Neural cell (in vitro differentiated cells): ENCODE measurements around the gene IST1. TPM values are rescaled to one million over a fixed set of nuclear protein-coding genes. Genes with fewer than 3 reads are reported as not detected.

Source experiments
- H2AFZ ChIP-seq: fragments of 200-600, 300-800 bp; sonication (generic), shearing (Covaris generic); 2 replicates; pipeline ENCODE4 v1.6.0; 2014; ENCODE audit warnings: low read depth, mild to moderate bottlenecking, antibody characterized with exemption, low read length, moderate library complexity
- H3F3A ChIP-seq: fragments of 200-600 bp; shearing (Covaris generic); 2 replicates; pipeline ENCODE4 v1.6.1; 2016; ENCODE audit warnings: mild to moderate bottlenecking, moderate library complexity, mixed read lengths, antibody characterized with exemption, low read length; ENCODE audit not compliant: insufficient read depth, poor library complexity, severe bottlenecking
- H3K27ac ChIP-seq: fragments of 200-600, 300-800 bp; sonication (generic), shearing (Covaris generic); 2 replicates; pipeline ENCODE4 v1.5.1; 2014; ENCODE audit warnings: mild to moderate bottlenecking, low read length, moderate library complexity
- H3K27me3 ChIP-seq: fragments of 300-800, 200-600 bp; sonication (generic), shearing (Covaris generic); 2 replicates; pipeline ENCODE4 v1.6.0; 2014; ENCODE audit warnings: mild to moderate bottlenecking, low read depth, low read length, moderate library complexity; ENCODE audit not compliant: insufficient read depth
- H3K36me3 ChIP-seq: fragments of 300-800, 200-600 bp; sonication (generic), shearing (Covaris generic); 2 replicates; pipeline ENCODE4 v1.5.1; 2014; ENCODE audit warnings: mild to moderate bottlenecking, antibody characterized with exemption, low read length, moderate library complexity; ENCODE audit not compliant: insufficient read depth
- H3K4me2 ChIP-seq: fragments of 300-800, 200-600 bp; sonication (generic), shearing (Covaris generic); 2 replicates; pipeline ENCODE4 v1.6.0; 2014; ENCODE audit warnings: mild to moderate bottlenecking, low read length
- H3K4me3 ChIP-seq: fragments of 300-800, 200-600 bp; sonication (generic), shearing (Covaris generic); 2 replicates; pipeline ENCODE4 v1.5.1; 2014; ENCODE audit warnings: mild to moderate bottlenecking, low read length, moderate library complexity
- H3K79me2 ChIP-seq: fragments of 200-600 bp; shearing (Covaris generic); replicated peaks from 2 replicates; pipeline ENCODE4 v1.6.0; 2014; ENCODE audit warnings: mild to moderate bottlenecking, low read length, moderate library complexity; ENCODE audit not compliant: insufficient read depth
- H3K9ac ChIP-seq: fragments of 300-800, 200-600 bp; sonication (generic), shearing (Covaris generic); 2 replicates; pipeline ENCODE4 v1.6.1; 2016; ENCODE audit warnings: mild to moderate bottlenecking, low read length, mixed read lengths
- H3K9me2 ChIP-seq: fragments of 200-600 bp; shearing (Covaris generic); 2 replicates; pipeline ENCODE4 v1.6.1; 2016; ENCODE audit warnings: mild to moderate bottlenecking, low read length, mixed read lengths; ENCODE audit not compliant: insufficient read depth
- H3K9me3 ChIP-seq: fragments of 200-600, 300-800 bp; sonication (generic), shearing (Covaris generic); 2 replicates; pipeline ENCODE4 v1.6.1; 2016; ENCODE audit warnings: mild to moderate bottlenecking, mixed run types, low read length, moderate library complexity, mixed read lengths
- H4K20me1 ChIP-seq: fragments of 200-600 bp; shearing (Covaris generic); 2 replicates; pipeline ENCODE4 v1.6.1; 2016; ENCODE audit warnings: mild to moderate bottlenecking, mixed run types; ENCODE audit not compliant: insufficient read depth
- CTCF ChIP-seq: fragments of 450-650 bp; IDR thresholded peaks from 2 replicates; pipeline ENCODE4 v1.5.1; 2014; ENCODE audit warnings: antibody characterized with exemption, mild to moderate bottlenecking, moderate library complexity; ENCODE audit not compliant: poor library complexity, severe bottlenecking
- EP300 ChIP-seq: fragments of 450-650 bp; conservative IDR thresholded peaks from 2 replicates; pipeline ENCODE4 v1.6.1; 2014; ENCODE audit warnings: antibody characterized with exemption, mild to moderate bottlenecking, moderate library complexity; ENCODE audit not compliant: poor library complexity, severe bottlenecking
- EZH2 ChIP-seq: fragments of 200-600, 300-800 bp; shearing (Covaris generic), sonication (generic); IDR thresholded peaks from 2 replicates; pipeline ENCODE4 v1.6.1; 2014; ENCODE audit warnings: antibody characterized with exemption, low read length, borderline replicate concordance, mild to moderate bottlenecking; ENCODE audit not compliant: insufficient read depth, poor library complexity, severe bottlenecking
- MXI1 ChIP-seq: fragments of 450-650 bp; conservative IDR thresholded peaks from 2 replicates; pipeline ENCODE4 v1.6.1; 2014; ENCODE audit warnings: antibody characterized with exemption, mild to moderate bottlenecking; ENCODE audit not compliant: poor library complexity, severe bottlenecking
- POLR2AphosphoS5 ChIP-seq: IDR thresholded peaks from 2 replicates; pipeline ENCODE4 v1.6.1; 2012
- RAD21 ChIP-seq: fragments of 450-650 bp; conservative IDR thresholded peaks from 2 replicates; pipeline ENCODE4 v1.6.1; 2014; ENCODE audit warnings: antibody characterized with exemption, mild to moderate bottlenecking, moderate library complexity
- REST ChIP-seq: IDR thresholded peaks from 2 replicates; pipeline ENCODE4 v1.6.1; 2012; ENCODE audit warnings: borderline replicate concordance
- SMC3 ChIP-seq: fragments of 450-650 bp; conservative IDR thresholded peaks from 2 replicates; pipeline ENCODE4 v1.6.1; 2014; ENCODE audit warnings: antibody characterized with exemption, mild to moderate bottlenecking, moderate library complexity; ENCODE audit not compliant: poor library complexity
- TAF1 ChIP-seq: IDR thresholded peaks from 2 replicates; pipeline ENCODE4 v1.6.1; 2012; ENCODE audit warnings: low read depth
- polyA plus RNA-seq: library from polyadenylated mRNA; depleted of rRNA; stranded (reverse); fragments of >200 nt; gene quantifications from 2 replicates; pipeline ENCODE4 v1.2.3, GENCODE V29; 2014

IST1 gene
- polyA plus RNA-seq, 1 donor from 2014 or later, result 389 TPM

DNA sequence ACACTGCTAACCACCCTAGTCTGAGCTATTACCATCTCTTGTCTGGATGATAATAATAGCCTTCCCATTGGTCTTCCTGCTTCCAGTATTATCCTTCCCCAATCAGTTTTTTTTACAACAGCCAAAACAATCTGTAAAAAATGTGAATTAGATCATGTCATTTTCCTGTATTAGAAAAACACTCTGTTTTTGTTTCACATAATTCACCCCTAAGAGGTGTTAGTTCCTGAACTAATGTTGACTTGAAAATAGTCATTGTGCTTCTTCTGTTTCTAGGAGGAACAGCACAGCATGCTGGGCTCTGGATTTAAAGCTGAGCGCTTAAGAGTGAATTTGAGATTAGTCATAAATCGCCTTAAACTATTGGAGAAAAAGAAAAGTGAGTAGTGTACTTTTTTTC lies 20.0 kb downstream of the IST1 start:
- no peak overlapping the region for H3K9ac ChIP-seq
- H3K36me3 ChIP-seq, result peaks cover 14% of the 10 kb centered on the region
- H2AFZ ChIP-seq, result no peak overlapping the region
- no peak overlapping the region for H3K27ac ChIP-seq
- no peaks in the 10 kb centered on the region for H3K9me3 ChIP-seq
- no peaks in the 10 kb centered on the region for H3F3A ChIP-seq
- no peak overlapping the region for H3K4me2 ChIP-seq
- H3K9me2 ChIP-seq, result no peaks in the 10 kb centered on the region
- H4K20me1 ChIP-seq, result peaks cover 5% of the 10 kb centered on the region
- no peak overlapping the region for H3K4me3 ChIP-seq
- H3K79me2 ChIP-seq, result peaks cover 80% of the 10 kb centered on the region
- TF ChIP-seq TAF1 (no peak), CTCF (no peak), SMC3 (no peak), MXI1 (no peak), REST (no peak), EP300 (no peak), POLR2AphosphoS5 (no peak), EZH2 (no peak), RAD21 (no peak)
- H3K27me3 ChIP-seq, result no peaks in the 10 kb centered on the region

- Histone ChIP-seq H3K9me2 (no peaks in the 10 kb centered on the region), H3K36me3 (peaks cover 14% of the 10 kb centered on the region), H2AFZ (no peak overlapping the region), H3K4me2 (no peak overlapping the region), H3K27me3 (no peaks in the 10 kb centered on the region), H4K20me1 (peaks cover 5% of the 10 kb centered on the region), H3K9me3 (no peaks in the 10 kb centered on the region), H3K4me3 (no peak overlapping the region), H3K79me2 (peaks cover 78% of the 10 kb centered on the region), H3K27ac (no peak overlapping the region), H3F3A (no peaks in the 10 kb centered on the region), H3K9ac (no peak overlapping the region)
- TF ChIP-seq EZH2 (no peak), SMC3 (no peak), TAF1 (no peak), POLR2AphosphoS5 (no peak), MXI1 (no peak), EP300 (no peak), REST (no peak), CTCF (no peak), RAD21 (no peak)
These were observed 21.1 kb downstream of the IST1 start for GRCh38 chr16:71916397-71916920.
